Kasumi-1 (cell line): ENCODE data around the gene FANCD2.
"Not testable (repeated sequence)": the region's sequence is repeated elsewhere in the genome, so short reads cannot be mapped to it uniquely, and the experiment has no call there.

Source experiments
- DNase-seq, 2 experiments: peaks; one replicate each; lab custom pipeline; 2025; lab: John Stamatoyannopoulos, UW

FANCD2 gene

DNA sequence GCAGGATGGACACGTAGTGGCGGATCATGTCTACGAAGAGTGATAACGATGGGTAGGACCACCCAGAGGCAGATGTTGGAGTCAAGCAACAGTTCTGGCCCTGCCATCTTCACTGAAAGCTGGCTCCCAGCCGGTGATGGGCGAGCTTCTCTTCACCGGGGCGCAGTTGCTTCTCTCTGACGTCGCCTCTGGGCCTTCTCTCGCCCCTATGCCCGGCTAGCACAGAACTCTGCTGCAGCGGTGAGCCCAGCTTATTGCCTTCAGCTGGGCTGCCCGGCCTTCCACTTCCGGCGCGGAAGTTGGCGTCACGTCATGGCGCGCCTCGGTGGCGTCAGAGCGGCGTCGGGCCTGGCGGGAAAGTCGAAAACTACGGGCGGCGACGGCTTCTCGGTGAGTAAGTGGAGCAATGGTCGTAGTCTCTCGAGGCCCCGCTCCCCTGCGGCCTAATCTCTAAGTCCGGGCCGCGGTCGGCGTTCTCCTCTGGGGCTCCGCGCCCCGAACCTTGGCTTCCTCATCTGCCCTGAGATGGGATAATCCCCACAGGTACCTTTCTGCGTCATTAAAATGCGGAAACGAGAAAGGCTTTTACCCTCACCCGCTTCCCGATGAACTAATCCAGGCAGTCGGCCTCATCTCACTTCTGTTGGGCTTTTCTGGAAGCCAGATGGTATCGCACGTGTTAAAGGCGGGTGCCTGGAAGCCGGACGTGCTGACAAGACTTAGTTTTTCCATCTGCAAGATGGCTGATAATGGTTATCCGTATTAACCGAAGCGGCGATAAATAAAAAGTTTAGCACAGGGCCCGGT lies at the start of gene FANCD2:
Gene FANCD2, plus strand, starts transcription at position 354 of the 807 bp plus-strand sequence. CDS start 2,221 bp downstream, outside the sequence.
- DNase-seq: peak; percentile 74 to 78

DNA sequence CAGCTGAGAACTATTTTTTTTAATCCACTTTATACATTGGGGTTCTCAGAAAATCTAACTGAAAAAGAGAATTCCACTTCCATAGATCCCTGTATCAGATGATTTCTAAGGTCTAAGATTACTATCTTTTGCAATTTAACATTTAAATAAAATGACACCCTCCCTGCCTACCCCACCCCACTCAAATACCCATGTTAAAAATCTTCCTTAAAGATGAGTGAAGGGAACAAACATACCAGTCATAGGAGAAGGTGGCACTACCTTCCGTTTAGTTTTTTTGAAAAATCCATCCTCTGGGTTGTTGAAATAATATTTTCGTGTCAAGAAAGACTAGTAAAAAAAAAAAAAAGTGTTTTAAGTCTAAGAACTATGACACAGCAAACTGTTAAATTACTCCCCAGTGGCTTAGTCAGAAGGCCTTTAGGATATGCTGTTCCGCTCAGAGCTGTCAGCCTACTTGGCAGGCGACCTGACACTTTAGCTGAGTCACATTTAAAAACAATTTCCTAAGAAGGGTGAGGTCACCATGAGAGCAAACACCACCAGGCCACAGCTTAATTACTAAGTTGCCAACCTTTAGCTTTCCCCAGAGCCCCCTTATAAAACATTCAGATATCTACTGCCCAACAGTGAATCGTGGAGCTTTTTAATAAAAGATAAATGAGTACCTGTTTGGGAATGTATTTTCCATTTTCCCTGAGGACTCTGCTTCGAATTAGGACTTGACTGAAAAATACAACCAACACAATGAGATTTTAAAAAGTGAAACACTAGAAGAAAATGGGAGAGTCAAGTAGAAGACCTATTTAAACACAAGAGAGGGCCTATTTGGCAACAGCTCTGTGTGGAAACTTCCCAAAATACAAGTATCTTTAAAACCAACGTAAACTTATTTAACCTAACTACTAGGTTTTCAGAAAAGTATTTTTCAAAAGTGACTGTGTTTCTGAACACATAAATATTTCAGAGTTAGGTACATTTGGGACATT lies 49.2 kb upstream of the FANCD2 start:
- peak; percentile 83 to 88 for DNase-seq

DNA sequence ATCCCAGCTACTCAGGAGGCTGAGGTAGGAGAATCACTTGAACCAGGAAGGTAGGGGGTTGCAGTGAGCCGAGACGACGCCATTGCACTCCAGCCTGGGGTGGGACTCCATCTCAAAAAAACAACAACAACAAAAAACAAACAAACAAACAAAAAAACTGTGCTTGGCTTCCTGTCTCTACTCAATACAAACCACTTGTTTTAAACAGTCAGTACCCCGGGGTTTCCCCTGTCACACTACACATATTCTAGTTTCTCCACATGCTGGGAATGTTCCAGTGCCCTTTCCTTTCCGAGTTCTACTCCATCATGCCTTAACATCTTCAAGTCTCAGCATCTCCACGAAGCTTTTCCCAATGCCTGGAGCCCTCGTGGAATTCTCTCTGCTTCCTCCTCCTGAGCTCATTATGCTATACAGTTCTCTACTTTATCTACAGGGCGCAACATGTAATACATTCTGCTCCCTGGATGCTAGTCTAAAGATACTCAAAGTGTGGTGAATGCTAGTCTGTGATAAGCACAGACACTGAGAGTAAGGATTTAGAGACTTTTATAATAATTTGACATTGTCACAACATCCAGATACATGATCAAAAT lies 47.4 kb upstream of the FANCD2 start:
- DNase-seq: no peak

DNA sequence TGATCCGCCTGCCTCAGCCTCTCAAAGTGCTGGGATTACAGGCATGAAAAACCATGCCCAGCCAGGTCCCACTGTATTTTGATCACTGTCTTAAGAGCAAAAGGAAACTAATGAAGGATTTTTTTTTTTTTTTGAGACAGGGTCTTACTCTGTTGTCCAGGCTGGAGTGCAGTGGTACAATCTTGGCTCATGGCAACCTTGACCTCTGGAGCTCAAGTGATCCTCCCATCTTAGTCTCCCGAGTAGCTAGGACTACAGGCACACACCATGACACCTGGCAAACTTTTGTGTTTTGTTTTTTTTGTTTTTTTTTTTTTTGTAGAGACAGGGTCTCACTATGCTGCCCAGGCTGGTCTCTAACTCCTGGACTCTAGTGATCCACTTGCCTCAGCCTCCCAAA lies 46.0 kb upstream of the FANCD2 start:
- no peak for DNase-seq

DNA sequence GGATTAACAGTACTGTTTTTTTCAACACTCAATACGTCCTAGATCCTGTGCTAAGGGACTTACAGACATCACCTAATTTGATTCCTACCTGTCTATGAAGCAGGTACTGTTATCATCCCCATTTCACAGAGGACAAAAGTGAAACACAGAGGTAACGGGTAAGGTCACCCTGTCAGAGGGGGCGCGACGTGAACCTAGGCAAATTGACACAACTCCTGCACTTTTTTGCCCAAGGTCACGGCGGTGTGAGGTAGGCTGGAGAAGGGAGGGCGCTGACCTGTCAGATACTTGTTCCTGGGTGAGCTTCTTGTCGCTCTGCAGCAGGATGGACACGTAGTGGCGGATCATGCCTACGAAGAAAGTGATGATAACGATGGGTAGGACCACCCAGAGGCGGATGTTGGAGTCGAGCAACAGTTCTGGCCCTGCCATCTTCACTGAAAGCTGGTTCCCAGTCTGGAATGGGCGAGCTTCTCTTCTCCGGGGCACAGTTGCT lies 40.0 kb upstream of the FANCD2 start:
- DNase-seq: peak; percentile 44 to 68

DNA sequence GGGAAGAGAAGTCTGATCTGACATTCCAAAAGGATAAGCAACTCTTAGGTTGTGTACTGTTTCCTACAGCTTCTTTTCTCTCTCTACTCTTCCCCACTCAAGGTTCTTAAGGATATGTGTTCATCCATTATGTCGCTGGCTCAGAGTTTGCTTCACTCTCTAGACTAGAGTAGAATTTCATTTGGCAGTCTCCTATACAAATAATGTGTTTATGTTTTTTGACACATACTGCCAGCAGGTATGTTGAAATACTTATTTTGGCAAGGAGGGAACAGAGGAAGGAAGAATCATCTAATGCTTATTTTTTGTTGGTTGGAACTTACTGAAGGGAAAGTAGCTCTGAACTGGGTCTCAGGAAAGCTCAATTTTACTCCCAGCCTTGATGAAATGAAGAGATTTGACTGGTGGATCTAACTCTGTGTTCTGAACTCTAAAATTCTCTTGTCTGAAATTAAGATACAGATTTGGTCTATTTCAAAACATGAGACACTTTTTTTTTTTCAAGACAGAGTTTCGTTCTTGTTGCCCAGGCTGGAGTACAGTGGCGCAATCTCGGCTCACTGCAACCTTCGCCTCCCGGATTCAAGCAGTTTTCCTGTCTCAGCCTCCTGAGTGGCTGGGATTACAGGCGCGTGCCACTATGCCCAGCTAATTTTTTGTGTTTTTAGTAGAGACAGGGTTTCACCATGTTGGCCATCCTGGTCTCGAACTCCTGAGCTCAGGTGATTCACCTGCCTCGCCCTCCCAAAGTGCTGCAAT lies 32.0 kb upstream of the FANCD2 start:
- DNase-seq: no peak

DNA sequence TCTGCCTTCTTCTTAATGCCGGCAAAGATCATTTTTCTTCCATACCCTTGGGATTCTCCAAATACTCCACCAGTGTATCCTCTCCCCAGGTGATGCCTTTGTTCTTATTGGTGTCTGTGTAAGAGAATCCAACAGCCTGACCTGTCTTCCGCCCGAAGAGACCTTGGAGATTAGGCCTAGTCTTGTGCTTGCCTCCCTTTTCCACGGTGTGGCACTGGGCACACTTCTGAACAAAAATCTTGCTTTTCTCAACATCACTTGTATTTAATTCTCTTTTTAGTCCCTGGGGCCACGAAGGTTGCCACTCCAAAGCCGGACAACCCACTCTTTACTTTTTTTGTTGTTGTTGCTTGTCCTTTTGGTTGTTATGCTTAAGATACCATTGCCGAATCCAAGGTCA lies 25.6 kb upstream of the FANCD2 start:
- DNase-seq: no peak

DNA sequence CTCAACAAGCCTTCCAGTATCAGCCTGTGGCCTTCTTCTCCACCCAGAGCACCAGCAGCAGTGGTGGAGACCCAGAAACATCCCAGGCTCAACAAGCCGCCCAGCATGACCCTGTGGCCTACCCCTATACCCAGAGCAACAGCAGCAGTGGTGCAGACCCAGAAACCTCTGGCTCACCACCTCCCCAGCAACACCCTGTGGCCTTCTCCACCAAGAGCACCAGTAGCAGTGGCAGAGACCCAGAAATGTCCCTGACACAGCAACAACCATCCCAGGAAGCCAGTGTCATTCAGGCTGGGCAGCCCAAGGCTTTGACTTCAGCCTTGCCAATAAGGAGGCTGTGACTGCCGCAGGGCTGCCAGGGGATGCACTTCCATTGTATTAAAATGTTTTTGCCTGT lies 23.3 kb upstream of the FANCD2 start:
- no peak for DNase-seq

DNA sequence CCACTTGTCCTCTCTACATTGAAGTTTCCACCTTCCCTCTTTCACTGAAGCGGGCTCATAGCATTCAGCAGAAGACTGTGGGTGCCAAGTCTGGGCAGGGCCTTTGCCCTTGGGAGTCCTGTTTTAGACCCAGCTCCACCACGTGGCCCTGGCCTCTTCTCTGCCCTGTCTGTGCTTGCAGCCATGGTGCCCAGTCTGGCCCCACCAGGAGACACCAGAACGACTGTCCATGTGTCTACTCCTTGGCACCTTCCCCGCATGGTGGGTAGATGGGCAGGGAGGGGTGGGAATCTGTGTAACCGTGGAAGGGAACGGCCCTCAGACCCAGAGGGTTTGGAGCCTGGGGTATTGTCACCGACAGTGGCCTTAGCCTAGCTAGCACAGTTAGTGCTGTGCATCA lies 21.7 kb upstream of the FANCD2 start:
- no peak for DNase-seq

DNA sequence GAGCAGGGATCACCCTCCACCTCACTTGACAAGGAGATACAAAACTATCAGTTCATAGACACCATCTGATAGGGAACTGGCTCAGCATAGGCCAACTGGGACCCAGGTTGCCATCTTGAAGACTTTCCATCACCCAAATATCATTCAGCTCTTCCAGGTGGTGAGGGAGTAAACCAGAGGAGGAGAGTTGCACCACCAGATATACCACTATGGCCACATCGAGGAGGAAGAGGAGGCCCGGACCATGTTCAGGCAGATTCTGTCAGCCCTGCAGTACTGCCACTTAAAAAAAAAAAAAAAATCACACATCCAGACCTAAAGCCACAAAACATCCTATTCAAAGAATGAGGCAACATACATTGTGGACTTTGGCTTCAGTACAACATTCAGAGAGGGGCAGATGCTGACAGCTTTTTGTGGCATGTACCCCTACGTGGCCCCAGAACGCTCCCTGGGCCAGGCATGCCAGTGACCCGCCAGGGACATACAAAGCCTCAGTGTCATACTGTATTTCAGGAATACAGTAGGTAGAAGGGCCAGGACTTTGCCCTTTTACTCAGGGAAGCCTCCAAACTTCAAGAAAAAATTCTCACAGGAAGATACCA lies 21.2 kb upstream of the FANCD2 start:
- no peak for DNase-seq

DNA sequence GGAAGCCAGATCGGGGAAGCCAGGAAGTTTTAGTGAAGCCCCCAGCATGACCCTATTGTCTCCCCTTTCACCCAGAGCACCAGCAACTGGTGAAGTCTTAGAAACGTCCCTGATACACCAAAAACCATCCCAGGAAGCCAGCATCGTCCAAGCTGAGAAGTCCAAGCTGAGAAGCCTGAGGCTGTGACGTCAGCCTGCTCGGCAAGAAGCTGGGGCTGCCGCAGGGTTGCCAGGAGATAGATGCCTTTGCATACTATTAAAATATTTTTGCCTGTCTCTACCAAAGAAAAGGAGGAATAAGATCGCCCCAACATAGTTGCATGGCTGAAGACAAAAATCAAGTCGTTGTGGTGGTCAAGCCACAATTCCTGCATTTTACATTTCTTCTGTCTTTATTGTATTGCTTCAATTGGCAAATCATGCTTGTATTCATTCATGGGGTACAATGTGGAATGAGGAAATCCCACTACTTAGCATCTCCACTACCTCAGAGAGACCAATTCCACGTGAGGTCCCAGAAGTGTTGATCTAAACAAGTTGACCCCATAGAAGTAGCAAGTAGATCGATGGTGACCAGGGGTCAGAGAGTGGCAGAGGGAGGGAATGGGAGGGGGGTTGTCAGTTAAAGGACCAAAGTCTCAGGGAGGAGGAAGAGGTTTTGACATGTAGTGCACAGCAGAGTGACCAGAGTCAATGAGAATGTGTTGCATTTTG lies 20.0 kb upstream of the FANCD2 start:
- no peak for DNase-seq

DNA sequence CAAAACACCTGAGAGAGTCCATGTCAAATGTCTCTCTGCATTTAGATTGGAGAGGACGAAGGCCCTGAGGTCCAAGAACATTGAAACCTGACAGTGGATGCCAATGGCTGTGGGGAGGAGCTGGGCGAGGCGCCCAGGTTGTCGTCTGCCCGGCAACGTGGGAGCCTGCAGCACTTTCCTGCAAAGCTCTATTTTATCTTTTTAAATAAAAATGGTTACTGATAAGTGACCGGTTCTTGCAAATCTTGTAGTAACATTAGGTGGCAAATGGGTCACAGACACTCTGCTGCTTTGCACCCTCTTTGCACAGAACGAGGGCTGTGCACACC lies 19.5 kb upstream of the FANCD2 start:
- DNase-seq: no peak

DNA sequence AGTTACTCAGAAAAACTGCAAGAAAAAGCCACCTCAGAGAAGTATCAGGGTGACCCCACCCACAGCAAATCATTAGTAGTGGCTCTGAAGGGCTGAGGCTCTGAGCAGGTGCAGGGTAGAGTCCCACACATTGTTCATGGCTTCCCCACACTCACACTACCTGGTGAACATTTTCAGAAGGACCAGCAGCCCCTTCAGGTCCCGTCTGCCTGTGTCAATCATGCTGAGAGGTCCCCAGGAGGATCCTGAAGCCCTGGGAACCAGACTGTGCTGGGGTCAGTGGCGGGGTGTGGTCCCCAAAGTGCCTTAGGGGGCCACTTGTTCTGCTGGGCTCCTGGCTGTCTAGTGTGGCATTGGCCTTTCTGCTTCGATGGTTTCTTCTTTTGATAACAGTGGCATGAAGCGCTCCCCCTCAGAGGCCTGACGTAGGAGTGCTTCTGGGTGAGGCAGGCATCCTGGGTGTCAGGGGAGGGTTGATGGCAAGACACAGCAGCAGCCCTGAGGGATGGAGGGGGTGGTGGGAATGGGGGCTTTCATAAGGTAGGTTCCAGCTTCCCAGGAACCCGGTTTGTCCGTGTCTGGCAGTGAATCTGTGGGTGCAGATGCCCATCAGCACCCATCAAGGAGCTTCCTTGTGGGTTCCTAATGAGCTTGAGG lies 19.0 kb upstream of the FANCD2 start:
- DNase-seq: no peak

DNA sequence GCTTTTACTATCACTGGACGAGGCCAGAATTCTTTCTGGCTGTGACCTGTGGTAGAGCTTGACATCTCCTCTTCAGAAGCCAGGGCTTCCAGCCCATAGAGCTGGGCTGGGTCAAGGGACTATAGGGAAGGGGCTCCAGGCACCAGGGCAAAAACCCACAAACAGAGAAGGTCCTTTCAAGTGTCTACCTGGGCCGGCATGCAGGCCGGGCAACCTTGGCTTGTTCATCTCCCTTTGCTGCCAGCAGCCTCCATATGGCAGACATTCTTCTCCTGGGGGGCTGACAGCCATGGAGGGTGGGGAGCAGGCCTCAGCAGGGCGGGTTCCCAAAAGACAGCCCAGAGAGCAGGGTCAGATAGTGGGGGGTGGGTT lies 18.0 kb upstream of the FANCD2 start:
- not testable (repeated sequence) for DNase-seq

DNA sequence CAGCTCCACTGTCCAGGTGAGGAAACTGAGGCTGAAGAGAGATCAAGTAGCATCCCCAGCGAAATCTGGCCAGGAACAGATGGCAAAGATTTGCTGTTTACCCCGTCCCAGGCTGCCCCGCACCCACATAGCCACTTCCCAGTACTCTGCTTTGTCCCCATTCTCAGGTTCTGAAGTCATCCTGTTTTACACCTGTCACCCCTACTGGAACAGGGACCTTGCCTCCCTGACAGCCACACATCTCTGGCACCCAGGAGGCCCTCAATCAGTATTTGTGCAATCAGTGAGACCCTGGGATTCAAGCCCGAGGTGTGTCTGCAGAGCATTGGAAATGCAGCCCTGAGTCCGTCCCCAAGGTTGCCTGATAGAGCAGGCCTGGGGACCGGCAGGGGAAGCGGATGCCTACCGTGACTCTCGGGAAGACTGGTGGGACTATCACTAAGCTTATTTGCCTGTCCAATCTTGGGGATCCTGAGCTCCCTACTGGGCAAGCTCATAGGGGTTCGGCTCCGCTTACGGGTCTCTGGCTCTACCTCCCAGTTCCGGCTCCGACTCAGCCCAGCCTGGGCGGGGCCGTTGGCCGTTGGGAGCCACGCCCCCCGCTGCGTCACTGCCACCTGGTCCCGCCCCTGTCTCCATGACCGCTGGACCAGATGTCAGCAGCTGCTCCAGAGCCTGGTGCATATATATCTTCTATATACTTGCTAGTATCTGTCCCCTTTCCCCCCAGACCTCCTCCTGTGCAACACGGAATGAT lies 17.5 kb upstream of the FANCD2 start:
- DNase-seq: no peak

DNA sequence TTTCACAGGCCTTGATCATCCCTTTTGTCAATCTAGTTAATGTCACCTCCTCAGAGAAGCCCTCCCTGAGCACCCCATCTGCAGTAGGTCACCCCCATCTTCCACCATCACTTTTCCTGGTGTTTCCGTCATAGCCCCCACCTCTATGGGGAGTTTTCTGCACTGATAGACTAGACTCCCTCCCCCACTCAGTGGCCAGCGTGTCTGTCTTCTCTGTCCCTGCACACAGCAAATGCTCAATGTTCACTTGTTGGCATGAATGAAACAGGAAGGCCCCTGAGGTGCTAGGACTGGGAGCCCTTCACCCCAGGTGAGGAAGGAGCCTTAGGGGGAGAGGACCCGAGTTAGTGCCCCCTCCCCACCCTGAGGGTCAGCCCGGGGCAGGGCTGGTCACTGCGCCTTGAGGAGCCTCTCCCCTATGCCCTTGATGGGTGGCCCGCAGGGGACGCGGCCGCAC lies 15.8 kb upstream of the FANCD2 start:
- DNase-seq: no peak

DNA sequence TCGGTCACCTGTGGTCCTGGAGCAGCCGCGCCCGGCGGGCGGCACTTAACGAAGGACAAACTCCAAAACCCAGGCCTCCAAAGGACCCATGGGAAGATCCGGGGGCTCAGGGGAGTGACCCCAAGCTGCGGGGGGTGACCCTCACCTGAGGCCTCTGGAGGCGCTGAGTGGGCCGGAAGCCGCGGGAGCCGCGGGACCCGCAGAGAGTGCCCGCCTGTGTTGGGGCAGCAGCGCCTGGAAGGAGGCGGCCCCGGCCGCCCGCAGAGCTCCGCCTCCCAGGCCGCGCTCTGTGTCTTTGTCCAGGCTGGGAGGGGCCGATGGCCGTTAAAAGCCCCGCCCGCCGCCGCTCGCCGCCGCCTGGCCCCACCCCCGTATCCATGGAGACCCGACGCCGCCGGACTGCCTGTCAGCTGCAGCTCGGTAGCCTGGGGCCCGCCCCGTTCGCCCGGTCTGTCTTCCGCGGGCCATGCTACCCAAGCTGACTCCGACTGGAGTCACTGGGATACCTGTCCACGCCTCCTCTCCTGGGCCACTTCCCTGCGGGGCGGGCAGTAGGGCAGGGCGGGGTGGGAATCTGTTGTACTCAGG lies 15.3 kb upstream of the FANCD2 start:
- peak; percentile 78 to 84 for DNase-seq

DNA sequence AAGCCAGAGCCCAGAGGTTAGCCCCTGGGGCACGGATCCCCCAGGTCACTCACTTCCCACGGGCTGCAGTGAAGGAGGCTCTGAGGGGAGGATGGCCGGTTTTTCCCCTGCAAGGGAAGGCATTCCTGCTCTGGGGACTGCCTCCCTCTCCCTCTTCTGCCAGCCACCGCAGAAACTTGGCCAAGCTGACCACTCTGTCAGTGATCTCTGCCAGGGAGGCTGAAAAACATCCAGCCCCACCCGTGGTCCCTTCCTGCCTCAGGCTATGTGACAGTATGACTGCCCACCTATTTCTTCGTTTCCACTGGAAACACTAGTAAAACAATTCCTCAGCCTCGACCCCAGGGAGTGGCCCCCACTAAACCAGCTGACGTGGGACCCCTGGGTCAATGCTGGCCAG lies 14.6 kb upstream of the FANCD2 start:
- no peak for DNase-seq

DNA sequence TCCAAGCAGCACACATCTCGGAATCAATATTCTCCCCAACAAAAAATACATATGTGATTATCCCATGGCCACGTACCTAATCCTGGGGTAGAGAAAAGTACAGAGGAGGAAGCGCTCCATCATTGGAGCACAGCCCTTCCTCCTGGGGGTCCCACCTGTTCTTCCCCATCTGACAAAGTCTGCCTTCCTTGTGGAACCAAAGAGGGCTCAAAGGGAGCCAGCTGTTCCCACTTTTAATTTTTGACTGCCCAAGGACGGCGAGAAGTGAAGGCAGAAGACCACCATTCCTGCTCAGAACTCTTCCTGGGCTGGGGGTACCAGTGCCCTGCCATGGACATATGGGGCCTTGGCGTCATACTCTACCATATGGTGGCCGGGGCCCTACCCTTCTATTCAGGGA lies 14.1 kb upstream of the FANCD2 start:
- no peak for DNase-seq
